Gastroesophageal sphincter (tissue), 4 donors: Measurements from ENCODE around the gene ING2. TPM values are rescaled to one million over a fixed set of nuclear protein-coding genes. Genes with fewer than 3 reads are reported as not detected.

Experiments
- ATAC-seq: fragments of 150-250 bp; one replicate; pipeline ENCODE4 v1.9.1; 2016; ENCODE audit warnings: mild to moderate bottlenecking, moderate library complexity
- H3K27ac ChIP-seq, 4 donors: fragments of 200-600 bp; sonication (generic) in 3 of 4; 1 replicate in 3 of 4; 2 replicates in 1 of 4; pipeline ENCODE4 v1.5.1; 2016 to 2019
- H3K27me3 ChIP-seq: fragments of 200-600 bp; sonication (generic); one replicate; pipeline ENCODE4 v1.5.1; 2019
- H3K36me3 ChIP-seq, 2 donors: fragments of 200-600 bp; sonication (generic); one replicate each; pipeline ENCODE4 v1.5.1; 2019; ENCODE audit warnings: control low read depth in 1 of 2
- H3K4me1 ChIP-seq, 3 donors: fragments of 200-600 bp; sonication (generic); 1 replicate in 2 of 3; 2 replicates in 1 of 3; pipeline ENCODE4 v1.5.1; 2016 to 2019; ENCODE audit warnings: control low read depth in 2 of 3
- H3K4me3 ChIP-seq, 2 donors: fragments of 200-600 bp; sonication (generic); one replicate each; pipeline ENCODE4 v1.5.1; 2019; ENCODE audit warnings: mild to moderate bottlenecking in 1 of 2, moderate library complexity in 1 of 2
- H3K9me3 ChIP-seq, 3 donors: fragments of 200-600 bp; sonication (generic); one replicate each; pipeline ENCODE4 v1.5.1; 2017 to 2019; ENCODE audit warnings: control low read depth in 2 of 3
- CTCF ChIP-seq, 4 experiments: fragments of 200-600 bp in 2 of 4; fragments of 450-650 bp in 2 of 4; sonication (generic) in 1 of 4; IDR thresholded peaks; one replicate each; pipeline ENCODE4 v1.5.1; 2017 to 2019; ENCODE audit warnings: antibody characterized with exemption in 4 of 4, mild to moderate bottlenecking in 2 of 4, moderate library complexity in 2 of 4
- EP300 ChIP-seq: sonication (generic); formaldehyde crosslinking; IDR thresholded peaks from one replicate; pipeline ENCODE4 v1.6.1; 2017; ENCODE audit warnings: antibody characterized with exemption, mild to moderate bottlenecking
- POLR2A ChIP-seq, 2 donors: fragments of 450-650 bp; IDR thresholded peaks; one replicate each; pipeline ENCODE4 v1.6.1; 2017; ENCODE audit warnings: antibody characterized with exemption in 2 of 2, mild to moderate bottlenecking in 2 of 2, moderate library complexity in 1 of 2
- POLR2AphosphoS5 ChIP-seq: sonication (generic); formaldehyde crosslinking; IDR thresholded peaks from one replicate; pipeline ENCODE4 v1.6.1; 2017; ENCODE audit warnings: antibody characterized with exemption
- WGBS, 2 donors: methylation state at CpG; one replicate each; pipeline ENCODE4 v1.1.5; 2018; ENCODE audit warnings: low coverage in 1 of 2; 5-methylcytosine and 5-hydroxymethylcytosine counted together
- total RNA-seq, 4 donors: library from RNA; depleted of rRNA; stranded (reverse); fragments of >200 nt; gene quantifications; one replicate each; pipeline ENCODE4 v1.1.0, GENCODE V29; 2016

Gene ING2
- total RNA-seq, 4 donors from 2014 or later, result 27.9 to 64.4 (median 48.4) TPM

DNA sequence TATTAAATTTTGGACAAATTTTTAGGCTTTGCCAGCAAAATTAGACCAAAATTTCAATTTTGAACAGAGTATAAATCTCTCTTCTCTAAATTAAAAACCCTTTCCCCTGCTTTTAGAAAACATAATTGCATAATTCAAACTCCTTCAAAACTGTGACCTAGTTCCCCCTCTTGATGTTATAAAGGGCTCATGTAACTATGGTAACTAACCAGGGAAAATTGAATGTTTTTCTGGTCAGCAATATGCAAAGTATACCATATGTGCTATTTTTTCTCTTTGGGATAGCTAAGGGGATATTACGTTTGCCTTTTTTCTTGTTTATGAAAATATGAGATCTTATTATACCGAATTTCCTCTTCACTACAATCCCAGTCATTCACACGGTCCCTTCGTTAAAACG lies 5.1 kb upstream of the ING2 start:
- 71 to 81% methylated on average over 5 of the region's 5 CpGs for WGBS, 2 donors
- Histone ChIP-seq H3K36me3 (peaks cover 0 to 8% of the 10 kb centered on the region in 2 donors), H3K4me1 (peaks cover 0 to 15% (median 3%) of the 10 kb centered on the region in 3 donors), H3K4me3 (no peak overlapping the region), H3K27ac (no peak overlapping the region), H3K9me3 (no peaks in the 10 kb centered on the region), H3K27me3 (no peaks in the 10 kb centered on the region)
- TF ChIP-seq CTCF (IDR thresholded peaks at IDR 0.05) (no peak), EP300 (no peak), POLR2A (IDR thresholded peaks at IDR 0.05) (no peak), POLR2AphosphoS5 (no peak)
- no peak for ATAC-seq

DNA sequence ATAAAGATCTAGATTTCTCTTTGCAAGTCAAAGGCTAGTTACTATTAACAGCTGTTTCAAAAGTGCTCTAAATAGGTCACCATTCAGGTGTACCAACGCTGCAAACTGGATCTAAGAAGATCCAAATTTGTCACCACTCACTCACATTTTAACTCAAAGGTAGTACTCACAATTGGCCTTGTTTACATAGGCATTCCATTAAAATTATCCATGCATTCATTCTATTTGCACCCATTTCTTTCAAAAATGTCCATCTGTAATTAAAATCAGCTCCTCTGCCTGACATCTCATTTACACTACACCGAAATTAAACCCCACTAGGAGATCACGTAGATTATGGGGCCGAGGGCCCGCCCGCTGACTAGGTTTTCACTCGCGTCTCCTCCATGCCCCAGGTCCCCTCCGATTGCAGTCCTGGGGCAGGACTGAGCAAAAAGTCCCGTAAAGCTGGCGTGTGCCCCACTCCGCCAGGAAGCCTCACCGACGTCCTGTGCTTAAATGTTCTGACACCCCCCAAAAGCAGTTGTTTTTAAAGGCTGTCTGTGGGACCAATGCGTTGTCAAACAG lies 1.3 kb upstream of the ING2 start:
- no peak for ATAC-seq
- peak overlapping the region; percentile 74 to 97 for H3K4me3 ChIP-seq
- no peaks in the 10 kb centered on the region for H3K36me3 ChIP-seq
- TF ChIP-seq POLR2AphosphoS5 (no peak), POLR2A (IDR thresholded peaks at IDR 0.05) (no peak), EP300 (no peak), CTCF (IDR thresholded peaks at IDR 0.05) (no peak)
- no peaks in the 10 kb centered on the region for H3K27me3 ChIP-seq
- H3K27ac ChIP-seq, result peak overlapping the region; percentile 87 to 99 (median 94)
- H3K9me3 ChIP-seq, result no peaks in the 10 kb centered on the region
- WGBS, 2 donors, result 0% methylated on average over 4 to 13 of the region's 15 CpGs
- peaks cover 0 to 38% (median 8%) of the 10 kb centered on the region in 3 donors for H3K4me1 ChIP-seq

DNA sequence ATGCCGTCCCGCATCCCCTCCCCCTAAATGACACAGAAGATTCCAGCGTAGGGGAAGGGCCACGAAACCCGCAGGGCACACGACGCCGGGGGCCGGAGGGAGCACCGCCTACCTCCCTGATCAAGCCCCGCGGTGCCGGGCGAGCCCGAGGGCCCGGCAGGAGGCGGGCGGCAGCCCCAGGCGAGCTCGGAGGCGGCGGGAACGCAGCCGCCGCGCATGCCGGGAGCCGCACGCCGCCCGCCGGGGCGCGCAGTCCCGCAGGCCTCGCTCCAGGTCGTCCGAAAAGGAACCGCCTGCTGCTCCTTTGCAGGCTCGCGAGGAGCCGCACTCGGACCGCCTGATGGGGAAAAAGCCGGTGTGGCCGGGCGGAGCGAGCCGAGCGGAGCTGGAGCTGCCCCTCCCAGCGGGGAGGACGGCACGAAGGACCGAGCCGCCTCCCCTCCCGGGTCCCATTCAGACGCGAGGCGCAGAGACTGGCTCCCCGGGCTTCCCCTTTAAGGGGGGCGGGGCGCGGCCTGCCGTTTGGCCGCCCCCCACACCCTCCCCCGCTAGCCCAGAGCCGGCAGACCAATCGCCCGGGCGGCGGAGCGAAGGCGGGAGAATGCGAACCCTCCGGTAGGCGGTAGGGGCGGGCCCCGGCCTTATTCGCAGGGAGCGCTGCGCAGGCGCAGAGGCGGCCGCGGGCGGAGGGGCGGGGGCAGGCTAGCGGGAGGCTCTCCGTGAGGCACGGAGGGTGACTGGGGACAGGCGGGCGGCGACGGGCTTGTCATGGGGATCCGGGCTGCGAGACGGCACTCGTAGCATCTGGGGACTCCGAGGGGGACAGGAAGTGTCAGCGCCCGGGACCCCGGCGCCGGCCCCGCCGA lies 561 bp upstream of the ING2 start:
- Histone ChIP-seq H3K4me3 (peak overlapping the region; percentile 74 to 97), H3K27ac (peak overlapping the region; percentile 91 to 99 (median 98)), H3K9me3 (no peaks in the 10 kb centered on the region), H3K27me3 (no peaks in the 10 kb centered on the region), H3K4me1 (peaks cover 0 to 43% (median 8%) of the 10 kb centered on the region in 3 donors), H3K36me3 (no peaks in the 10 kb centered on the region)
- TF ChIP-seq POLR2A (IDR thresholded peaks at IDR 0.05) (peak; percentile 76 to 81), CTCF (IDR thresholded peaks at IDR 0.05) (peak in 3 of 4 experiments; percentile 30 to 58 (median 43)), EP300 (no peak), POLR2AphosphoS5 (peak; percentile 78)
- ATAC-seq, result peak; percentile 92
- no CpG with 5 or more reads among the region's 106 CpGs for WGBS, 2 donors

GRCh38 chr4:183505611-183506388 lies 942 bp downstream of the ING2 start:
- TF ChIP-seq EP300 (no peak), POLR2AphosphoS5 (peak; percentile 89), POLR2A (IDR thresholded peaks at IDR 0.05) (peak; percentile 45 to 63), CTCF (IDR thresholded peaks at IDR 0.05) (peak in 1 of 4 experiments; percentile 12)
- peak overlapping the region; percentile 73 to 97 for H3K4me3 ChIP-seq
- peaks cover 0 to 46% (median 8%) of the 10 kb centered on the region in 3 donors for H3K4me1 ChIP-seq
- ATAC-seq, result peak; percentile 49
- peaks cover 5 to 7% of the 10 kb centered on the region in 2 donors for H3K36me3 ChIP-seq
- H3K27me3 ChIP-seq, result no peaks in the 10 kb centered on the region
- WGBS, 2 donors, result 0% methylated on average over 7 of the region's 80 CpGs; no CpG with 5 or more reads in 1 of the 2 donors
- peak overlapping the region; percentile 91 to 99 (median 98) for H3K27ac ChIP-seq
- H3K9me3 ChIP-seq, result no peaks in the 10 kb centered on the region
